Measurements from ENCODE around the gene ALOX5AP. TPM values are rescaled to one million over a fixed set of nuclear protein-coding genes. Genes with fewer than 3 reads are reported as not detected.

ALOX5AP gene
- total and polyA plus RNA-seq, 10 of the 15 experiments (the other 5 are each of a cell fraction or from before 2014, with no cell fraction given): 45.9 to 426 (median 109) TPM

DNA sequence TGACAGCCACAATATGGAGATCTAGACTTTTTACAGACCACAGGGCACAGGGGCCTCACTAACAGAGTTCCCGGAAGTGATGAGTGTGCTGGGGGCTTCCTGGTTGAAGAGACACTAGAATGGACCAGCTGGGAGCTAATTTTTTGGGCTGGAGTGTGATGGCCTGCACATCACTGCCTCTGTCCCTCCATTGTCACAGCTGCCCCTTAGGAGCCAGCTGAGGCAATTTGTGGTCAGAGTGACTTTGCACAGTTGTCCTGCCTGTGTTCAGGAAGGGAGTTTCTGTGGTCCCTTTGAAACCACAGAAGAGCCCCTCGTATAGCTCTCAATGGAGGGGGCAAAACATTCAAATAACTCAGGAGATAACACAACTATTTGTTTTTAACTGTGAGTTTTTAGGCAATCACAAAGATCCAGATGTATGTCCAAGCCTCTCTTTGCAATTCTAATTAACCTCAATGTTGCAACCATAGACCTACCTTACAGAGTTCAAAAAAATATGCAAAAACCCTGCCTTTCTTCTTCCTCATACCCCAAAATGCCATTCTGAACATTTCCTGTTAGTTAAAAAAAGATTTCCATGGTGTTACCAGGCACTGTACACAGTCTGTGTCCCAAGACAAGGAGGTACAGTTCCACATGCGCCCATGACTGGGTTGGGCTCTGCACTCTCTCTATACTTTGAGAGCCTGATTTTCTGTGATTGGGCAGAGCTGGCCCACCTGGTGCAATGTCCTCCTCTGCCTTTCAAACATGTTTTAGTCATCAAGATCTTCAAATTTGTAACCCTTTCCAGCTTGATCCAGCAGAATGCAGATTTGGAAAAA is 2.4 kb downstream of the ALOX5AP start (continued):
- TF ChIP-seq CTCF (IDR thresholded peaks at IDR 0.05 in 2 of 3, conservative IDR thresholded peaks at IDR 0.05 in 1 of 3; ENCODE audit: control insufficient read depth in 2 of 3, extremely low read depth in 1 of 3, insufficient read depth in 1 of 3, low read depth in 3 of 3, low read length in 3 of 3): no peak
- TF ChIP-seq SUZ12 (IDR thresholded peaks at IDR 0.05; ENCODE audit: unreplicated experiment): no peak
- no peak for TF ChIP-seq SRF (IDR thresholded peaks at IDR 0.05; ENCODE audit: low read depth in 2 of 2, low read length in 2 of 2)
- no peak for TF ChIP-seq IRF3 (IDR thresholded peaks at IDR 0.05)
- TF ChIP-seq HDGF (IDR thresholded peaks at IDR 0.05): no peak
- TF ChIP-seq RAD21 (IDR thresholded peaks at IDR 0.05; ENCODE audit: insufficient read depth, low read depth, low read length): no peak
- TF ChIP-seq, protein P1, sequence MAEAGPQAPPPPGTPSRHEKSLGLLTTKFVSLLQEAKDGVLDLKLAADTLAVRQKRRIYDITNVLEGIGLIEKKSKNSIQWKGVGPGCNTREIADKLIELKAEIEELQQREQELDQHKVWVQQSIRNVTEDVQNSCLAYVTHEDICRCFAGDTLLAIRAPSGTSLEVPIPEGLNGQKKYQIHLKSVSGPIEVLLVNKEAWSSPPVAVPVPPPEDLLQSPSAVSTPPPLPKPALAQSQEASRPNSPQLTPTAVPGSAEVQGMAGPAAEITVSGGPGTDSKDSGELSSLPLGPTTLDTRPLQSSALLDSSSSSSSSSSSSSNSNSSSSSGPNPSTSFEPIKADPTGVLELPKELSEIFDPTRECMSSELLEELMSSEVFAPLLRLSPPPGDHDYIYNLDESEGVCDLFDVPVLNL (IDR thresholded peaks at IDR 0.05; ENCODE audit: low read depth, low read length): no peak
- TF ChIP-seq BRCA1 (IDR thresholded peaks at IDR 0.05; ENCODE audit: low read depth, low read length): no peak
- no peak for TF ChIP-seq CEBPZ (IDR thresholded peaks at IDR 0.05; ENCODE audit: low read depth, low read length)
- TF ChIP-seq GABPA (IDR thresholded peaks at IDR 0.05; ENCODE audit: low read depth): no peak
- TF ChIP-seq RAD51 (IDR thresholded peaks at IDR 0.05): no peak
- TF ChIP-seq ETV6 (conservative IDR thresholded peaks at IDR 0.05 in 1 of 2, IDR thresholded peaks at IDR 0.05 in 1 of 2; ENCODE audit: borderline replicate concordance in 1 of 2, low read depth in 1 of 2): peak in 1 of 2 experiments; percentile 54; a peak in 2 of 4 replicates
- TF ChIP-seq MYB (IDR thresholded peaks at IDR 0.05; ENCODE audit: borderline replicate concordance, low read depth, low read length): no peak
- no peak for TF ChIP-seq ZSCAN29 (IDR thresholded peaks at IDR 0.05)
- TF ChIP-seq WRNIP1 (IDR thresholded peaks at IDR 0.05; ENCODE audit: borderline replicate concordance, low read depth, low read length): no peak
- TF ChIP-seq TBL1XR1 (IDR thresholded peaks at IDR 0.05; ENCODE audit: low read depth, low read length): no peak
- no peak for TF ChIP-seq CBX5 (IDR thresholded peaks at IDR 0.05; ENCODE audit: low read depth)
- TF ChIP-seq POLR2AphosphoS2 (IDR thresholded peaks at IDR 0.05; ENCODE audit: low read depth, low read length): no peak
- no peak for TF ChIP-seq HSF1 (IDR thresholded peaks at IDR 0.05; ENCODE audit: low read depth, low read length)

All from GM12878 (cell line).